Endothelial cell of umbilical vein (primary cell): ENCODE measurements around the gene PCBD2. TPM values are rescaled to one million over a fixed set of nuclear protein-coding genes. Genes with fewer than 3 reads are reported as not detected.

ENCODE experiments used
- BruUV-seq: library from RNA; stranded (reverse); fragments of 400-500 nt; replicated peaks from 2 replicates; lab custom pipeline; 2021; lab: Mats Ljungman, UMichigan
- CTCF ChIA-PET: fragments of 300-600, 350-600 bp; sonication (Branson Sonifier 250); formaldehyde crosslinking; loops from one replicate; lab custom pipeline; 2021; ENCODE audit warnings: antibody characterized with exemption, inconsistent platforms; lab: Charles Lee
- POLR2A ChIA-PET: fragments of 300-600, 350-600 bp; sonication (Branson Sonifier 250); formaldehyde crosslinking; loops from one replicate; lab custom pipeline; 2021; ENCODE audit warnings: antibody characterized with exemption, inconsistent platforms; lab: Charles Lee
- DNase-seq: peaks from one replicate; pipeline ENCODE4 v3.0.0-alpha.2; 2011; ENCODE audit warnings: low read depth, low spot score
- FAIRE-seq: peaks from 2 replicates; lab custom pipeline; 2011; peaks lifted over from hg19 to GRCh38; lab: Jason Lieb, UNC
- H2AFZ ChIP-seq: 2 replicates; pipeline ENCODE4 v1.6.0; 2012; ENCODE audit warnings: low read depth, low read length, control low read depth, inconsistent platforms
- H3K27ac ChIP-seq: 2 replicates; pipeline ENCODE4 v1.5.1; 2011; ENCODE audit warnings: low read depth, mild to moderate bottlenecking, control low read depth, low read length, moderate library complexity; ENCODE audit not compliant: insufficient read depth
- H3K27me3 ChIP-seq, 2 experiments: 2 replicates each; pipeline versions ENCODE4 v1.6.0 to v1.6.1; 2011; ENCODE audit warnings: low read length in 2 of 2, mixed read lengths in 1 of 2; ENCODE audit not compliant: control insufficient read depth in 2 of 2, insufficient read depth in 2 of 2
- H3K36me3 ChIP-seq, 2 experiments: 2 replicates in 1 of 2; 3 replicates in 1 of 2; pipeline ENCODE4 v1.5.1; 2011; ENCODE audit warnings: low read length in 2 of 2, mild to moderate bottlenecking in 1 of 2, moderate library complexity in 1 of 2; ENCODE audit not compliant: control insufficient read depth in 2 of 2, insufficient read depth in 2 of 2; ENCODE audit errors: extremely low read depth in 1 of 2
- H3K4me1 ChIP-seq: 3 replicates; pipeline ENCODE4 v1.5.1; 2011; ENCODE audit warnings: mild to moderate bottlenecking, low read length; ENCODE audit not compliant: control insufficient read depth, insufficient read depth; ENCODE audit errors: extremely low read depth
- H3K4me2 ChIP-seq: 2 replicates; pipeline ENCODE4 v1.6.1; 2011; ENCODE audit warnings: low read length, control low read depth, mixed read lengths; ENCODE audit not compliant: insufficient read depth
- H3K4me3 ChIP-seq, 3 experiments: fragments of 200-600 bp in 1 of 3; sonication (generic), shearing (Covaris generic) in 1 of 3; replicated peaks in 1 of 3; 2 replicates each; pipeline ENCODE4 v1.5.1; 2011 to 2016; ENCODE audit warnings: control low read depth in 3 of 3, low read length in 3 of 3, mild to moderate bottlenecking in 2 of 3, inconsistent platforms in 1 of 3, low read depth in 1 of 3, moderate library complexity in 1 of 3; ENCODE audit not compliant: insufficient read depth in 1 of 3
- H3K79me2 ChIP-seq: 2 replicates; pipeline ENCODE4 v1.6.0; 2012; ENCODE audit warnings: low read length, inconsistent platforms; ENCODE audit not compliant: control insufficient read depth, insufficient read depth
- H3K9ac ChIP-seq: replicated peaks from 2 replicates; pipeline ENCODE3; 2011; ENCODE audit warnings: low read length, control low read depth; ENCODE audit not compliant: insufficient read depth; ENCODE audit errors: extremely low read depth
- H3K9me1 ChIP-seq: replicated peaks from 3 replicates; pipeline ENCODE4 v1.6.0; 2011; ENCODE audit warnings: mild to moderate bottlenecking, low read length; ENCODE audit not compliant: control insufficient read depth, insufficient read depth; ENCODE audit errors: extremely low read depth
- H3K9me3 ChIP-seq: replicated peaks from 2 replicates; pipeline ENCODE4 v1.5.1; 2012; ENCODE audit warnings: low read length, inconsistent platforms; ENCODE audit not compliant: control insufficient read depth, insufficient read depth
- H4K20me1 ChIP-seq: replicated peaks from 2 replicates; pipeline ENCODE3; 2011; ENCODE audit warnings: mild to moderate bottlenecking, low read length; ENCODE audit not compliant: control insufficient read depth, insufficient read depth; ENCODE audit errors: extremely low read depth
- CTCF ChIP-seq, 2 donors: IDR thresholded peaks; 1 replicate in 1 of 2; 2 replicates in 1 of 2; pipeline ENCODE4 v1.5.1; 2011; ENCODE audit warnings: low read length in 2 of 2, mild to moderate bottlenecking in 2 of 2, moderate library complexity in 2 of 2, control low read depth in 1 of 2, inconsistent platforms in 1 of 2, low read depth in 1 of 2; ENCODE audit not compliant: insufficient read depth in 1 of 2; ENCODE audit errors: extremely low read depth in 1 of 2
- EZH2 ChIP-seq: IDR thresholded peaks from 2 replicates; pipeline ENCODE4 v1.6.1; 2012; ENCODE audit warnings: borderline replicate concordance, low read depth, mild to moderate bottlenecking, moderate library complexity, low read length, inconsistent platforms; ENCODE audit not compliant: severe bottlenecking
- FOS ChIP-seq: IDR thresholded peaks from 2 replicates; pipeline ENCODE4 v1.6.1; 2011; ENCODE audit warnings: mild to moderate bottlenecking, low read length, moderate library complexity, borderline replicate concordance; ENCODE audit not compliant: insufficient read depth
- GATA2 ChIP-seq: IDR thresholded peaks from 2 replicates; pipeline ENCODE4 v1.7.0; 2011; ENCODE audit warnings: low read depth, mild to moderate bottlenecking, moderate library complexity, mixed read lengths, low read length; ENCODE audit not compliant: insufficient read length, insufficient read depth
- JUN ChIP-seq: IDR thresholded peaks from 2 replicates; pipeline ENCODE4 v1.6.1; 2011; ENCODE audit warnings: borderline replicate concordance, low read depth; ENCODE audit not compliant: insufficient read length, insufficient read depth
- MAX ChIP-seq: IDR thresholded peaks from 2 replicates; pipeline ENCODE4 v1.6.1; 2011; ENCODE audit not compliant: insufficient read depth, insufficient read length
- MYC ChIP-seq: IDR thresholded peaks from one replicate; pipeline ENCODE4 v1.6.1; 2011; ENCODE audit warnings: mild to moderate bottlenecking, low read depth, low read length
- POLR2A ChIP-seq: IDR thresholded peaks from 2 replicates; pipeline ENCODE4 v1.6.1; 2012; ENCODE audit warnings: low read depth, mild to moderate bottlenecking, control low read depth, low read length
- POLR2AphosphoS5 ChIP-seq: IDR thresholded peaks from 2 replicates; pipeline ENCODE4 v1.6.1; 2012; ENCODE audit warnings: low read depth, mild to moderate bottlenecking, control low read depth, low read length, moderate library complexity; ENCODE audit not compliant: insufficient read depth
- dilution Hi-C: fragments of 300-500 bp; cut with MboI; formaldehyde crosslinking; loops from one replicate; pipeline ENCODE4 v1.15.0; 2019; ENCODE audit warnings: low sequenced_read_pairs; ENCODE audit not compliant: extremely low pct_ligation_motif_present
- intact Hi-C: fragments of 100-400 bp; cut with micrococcal nuclease; formaldehyde crosslinking; loops from one replicate; pipeline ENCODE4 v1.10.0; 2022
- polyA plus RNA-seq, 4 experiments: library from polyadenylated mRNA; depleted of rRNA in 3 of 4; stranded (reverse) in 3 of 4; unstranded in 1 of 4; fragments of >200 nt; gene quantifications; 2 replicates each; pipeline versions ENCODE4 v1.2.1 to v1.2.3, GENCODE V29; 2011 to 2012; ENCODE audit warnings: missing spikeins in 1 of 4
- total RNA-seq: library from RNA; stranded (reverse); gene quantifications from 2 replicates; pipeline ENCODE4 v1.2.3, GENCODE V29; 2021

Gene PCBD2
- total and polyA plus RNA-seq, 2 donors (not counting 3 experiments of a cell fraction or from before 2014, with no cell fraction given): 4.0 to 10.7 TPM

DNA sequence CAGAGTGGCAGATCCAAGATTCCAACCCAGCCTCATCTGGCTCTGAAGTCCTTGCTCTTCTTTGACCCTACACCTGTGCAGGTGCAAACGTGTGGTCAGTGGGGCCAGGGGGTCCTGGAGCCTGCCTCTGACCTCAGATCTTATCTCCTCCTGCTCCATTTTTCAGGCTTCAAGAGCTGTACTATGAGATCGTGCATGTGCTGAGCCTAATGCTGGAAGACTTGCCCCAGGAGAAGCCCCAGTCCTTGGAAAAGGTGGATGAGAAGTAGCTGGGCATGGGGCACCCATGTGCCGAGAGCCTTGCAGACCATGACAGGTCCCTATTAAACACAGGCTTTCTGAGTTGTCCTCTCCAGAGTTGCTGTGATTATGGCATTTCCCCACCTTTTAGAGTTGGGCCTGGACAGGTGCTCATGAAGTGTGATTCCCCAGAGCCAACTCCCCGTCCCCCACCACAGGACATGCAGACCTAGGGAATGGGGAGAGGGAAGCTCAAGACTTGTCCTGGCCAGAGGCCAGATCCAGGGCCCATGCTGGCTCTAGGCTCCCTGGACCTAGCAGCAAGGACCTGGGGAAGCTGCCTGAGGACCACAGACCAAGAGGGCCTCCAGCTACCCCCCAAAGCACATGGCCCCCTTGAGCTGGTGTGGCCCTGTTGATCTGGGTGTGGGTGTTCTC, 106.6 kb downstream of the PCBD2 start:
- Histone ChIP-seq H3K27ac (no peak overlapping the region), H3K9me1 (no peaks in the 10 kb centered on the region), H2AFZ (no peak overlapping the region), H3K4me2 (no peak overlapping the region), H3K79me2 (no peaks in the 10 kb centered on the region), H3K4me1 (no peaks in the 10 kb centered on the region), H3K9me3 (no peaks in the 10 kb centered on the region), H4K20me1 (no peaks in the 10 kb centered on the region), H3K36me3 (no peaks in the 10 kb centered on the region), H3K4me3 (no peak overlapping the region), H3K27me3 (no peaks in the 10 kb centered on the region), H3K9ac (no peak overlapping the region)
- DNase-seq (no peak), FAIRE-seq (no peak)
- intact Hi-C loops (no loop called here), dilution Hi-C loops (no loop called here)
- CTCF ChIA-PET: no interaction called here
- BruUV-seq: no TSS peak
- POLR2A ChIA-PET: no interaction called here
- no peak for TF ChIP-seq CTCF (IDR thresholded peaks at IDR 0.05; ENCODE audit: extremely low read depth in 1 of 2, insufficient read depth in 1 of 2, low read depth in 1 of 2, low read length in 2 of 2)
- no peak for TF ChIP-seq GATA2
- TF ChIP-seq MAX: no peak
- no peak for TF ChIP-seq POLR2AphosphoS5
- TF ChIP-seq FOS: no peak
- TF ChIP-seq EZH2: no peak
- no peak for TF ChIP-seq JUN
- TF ChIP-seq MYC: no peak
- TF ChIP-seq POLR2A: no peak
